GM23338 (cell line): Measurements from ENCODE around the gene P2RY8. TPM values are rescaled to one million over a fixed set of nuclear protein-coding genes. Genes with fewer than 3 reads are reported as not detected.

Experiments used
- ATAC-seq: fragments of 200-7000 bp; cut with Tn5 transposase; 3 replicates; pipeline ENCODE4 v1.9.1; 2020
- DNase-seq: peaks from one replicate; pipeline ENCODE4 v3.0.0-alpha.2; 2015; ENCODE audit warnings: low spot score
- H2AFZ ChIP-seq: fragments of 200-600 bp; sonication (generic); 2 replicates; pipeline ENCODE4 v1.8.0; 2016; ENCODE audit warnings: antibody characterized with exemption, mild to moderate bottlenecking, moderate library complexity
- H3F3A ChIP-seq: fragments of 200-600 bp; sonication (generic); replicated peaks from 2 replicates; pipeline ENCODE4 v1.8.0; 2017; ENCODE audit warnings: antibody characterized with exemption, mixed run types, low read depth
- H3K27ac ChIP-seq: fragments of 200-600 bp; sonication (generic); 2 replicates; pipeline ENCODE4 v1.6.1; 2016; ENCODE audit warnings: low read depth
- H3K27me3 ChIP-seq: fragments of 200-600 bp; sonication (generic); 2 replicates; pipeline ENCODE4 v1.8.0; 2016; ENCODE audit warnings: mild to moderate bottlenecking, mixed run types, moderate library complexity; ENCODE audit not compliant: insufficient read depth
- H3K36me3 ChIP-seq: fragments of 200-600 bp; sonication (generic); 2 replicates; pipeline ENCODE4 v1.8.0; 2016; ENCODE audit warnings: mild to moderate bottlenecking; ENCODE audit not compliant: insufficient read depth
- H3K4me1 ChIP-seq: fragments of 200-600 bp; sonication (generic); 2 replicates; pipeline ENCODE4 v1.8.0; 2016; ENCODE audit warnings: mild to moderate bottlenecking, moderate library complexity; ENCODE audit not compliant: insufficient read depth
- H3K4me2 ChIP-seq: fragments of 200-600 bp; sonication (generic); 2 replicates; pipeline ENCODE4 v1.7.1; 2017; ENCODE audit warnings: mixed run types
- H3K4me3 ChIP-seq: fragments of 200-600 bp; sonication (generic); 2 replicates; pipeline ENCODE4 v1.6.1; 2016; ENCODE audit warnings: mixed run types
- H3K79me2 ChIP-seq: fragments of 200-600 bp; sonication (generic); replicated peaks from 2 replicates; pipeline ENCODE4 v1.8.0; 2017; ENCODE audit warnings: mild to moderate bottlenecking; ENCODE audit not compliant: insufficient read depth
- H3K9me2 ChIP-seq: fragments of 200-600 bp; sonication (generic); 2 replicates; pipeline ENCODE4 v1.8.0; 2017; ENCODE audit not compliant: insufficient read depth
- H4K20me1 ChIP-seq: fragments of 200-600 bp; sonication (generic); replicated peaks from 2 replicates; pipeline ENCODE4 v1.8.0; 2017; ENCODE audit warnings: mild to moderate bottlenecking; ENCODE audit not compliant: insufficient read depth
- H3K27ac Mint-ChIP-seq: 2 replicates; pipeline ENCODE4 v1.8.0; 2020; ENCODE audit warnings: inconsistent platforms, mild to moderate bottlenecking, moderate library complexity, mixed read lengths
- H3K27me3 Mint-ChIP-seq: 3 replicates; pipeline ENCODE4 v1.8.0; 2022; ENCODE audit warnings: low read depth, mild to moderate bottlenecking, moderate library complexity, mixed read lengths, inconsistent platforms; ENCODE audit not compliant: insufficient read depth, poor library complexity
- H3K36me3 Mint-ChIP-seq: 3 replicates; pipeline ENCODE4 v1.8.0; 2021; ENCODE audit warnings: low read depth, mild to moderate bottlenecking, inconsistent platforms, moderate library complexity, mixed read lengths
- H3K4me1 Mint-ChIP-seq: 3 replicates; pipeline ENCODE4 v1.8.0; 2020; ENCODE audit warnings: mild to moderate bottlenecking, inconsistent platforms, mixed read lengths
- H3K4me3 Mint-ChIP-seq: 3 replicates; pipeline ENCODE4 v1.8.0; 2021; ENCODE audit warnings: moderate library complexity, mild to moderate bottlenecking, inconsistent platforms, mixed read lengths
- H3K9me3 Mint-ChIP-seq: 3 replicates; pipeline ENCODE4 v1.8.0; 2020; ENCODE audit warnings: moderate library complexity, mild to moderate bottlenecking, inconsistent platforms, mixed read lengths
- CREB1 ChIP-seq: fragments of 250-450 bp; sonication (Bioruptor Pico); IDR thresholded peaks from 2 replicates; pipeline ENCODE4 v1.5.0; 2020; ENCODE audit warnings: low read depth, mild to moderate bottlenecking, moderate library complexity
- ETS1 ChIP-seq: IDR thresholded peaks from 2 replicates; pipeline ENCODE4 v1.6.1; 2016; ENCODE audit warnings: antibody characterized with exemption
- EZH2 ChIP-seq: fragments of 200-600 bp; sonication (generic); IDR thresholded peaks from one replicate; pipeline ENCODE4 v1.8.0; 2017; ENCODE audit warnings: antibody characterized with exemption, mild to moderate bottlenecking, low read depth; ENCODE audit not compliant: unreplicated experiment
- POLR2AphosphoS5 ChIP-seq: IDR thresholded peaks from 2 replicates; pipeline ENCODE4 v1.6.1; 2016; ENCODE audit warnings: antibody characterized with exemption, low read depth
- REST ChIP-seq: IDR thresholded peaks from one replicate; pipeline ENCODE4 v1.6.1; 2018; ENCODE audit warnings: antibody characterized with exemption; ENCODE audit not compliant: unreplicated experiment
- STAT1 ChIP-seq: IDR thresholded peaks from one replicate; pipeline ENCODE4 v1.6.1; 2016; ENCODE audit warnings: antibody characterized with exemption; ENCODE audit not compliant: unreplicated experiment
- ZNF114 ChIP-seq: fragments of 250-450 bp; sonication (Bioruptor Pico); IDR thresholded peaks from 2 replicates; pipeline ENCODE4 v1.5.0; 2020; ENCODE audit warnings: mild to moderate bottlenecking, moderate library complexity
- ZNF331 ChIP-seq: fragments of 250-450 bp; sonication (Bioruptor Pico); IDR thresholded peaks from 2 replicates; pipeline ENCODE4 v1.5.0; 2020; ENCODE audit warnings: low read depth, mild to moderate bottlenecking, moderate library complexity
- ZNF462 ChIP-seq: fragments of 250-450 bp; sonication (Bioruptor Pico); IDR thresholded peaks from 2 replicates; pipeline ENCODE4 v1.5.0; 2020; ENCODE audit warnings: mild to moderate bottlenecking, moderate library complexity
- polyA plus RNA-seq: library from polyadenylated mRNA; unstranded; fragments of >200 nt; fragmentation: Nextera tagmentation; extraction: Ambion mirVana; gene quantifications from 2 replicates; pipeline ENCODE4 v1.2.1, GENCODE V29; 2016
- total RNA-seq: library from RNA; depleted of rRNA; stranded (reverse); fragments of >200 nt; shearing (Covaris generic); gene quantifications from 2 replicates; pipeline ENCODE4 v1.2.3, GENCODE V29; 2014

P2RY8 gene
- total and polyA plus RNA-seq, 2 experiments from 2014 or later: 0.24 TPM; not detected in 1

- Mint-ChIP-seq H3K4me3 (no peak overlapping the region), H3K27me3 (peaks cover 7% of the 10 kb centered on the region), H3K4me1 (peaks cover 5% of the 10 kb centered on the region; the same call in 2 of the 3 replicates)
Observed at GRCh38 chrX:1477801-1478458, 59.1 kb downstream of the P2RY8 start.

GRCh38 chrX:1477229-1477628, 59.8 kb downstream of the P2RY8 start:
- Mint-ChIP-seq H3K36me3 (peaks cover 26% of the 10 kb centered on the region), H3K4me3 (no peak overlapping the region), H3K27ac (no peak overlapping the region), H3K4me1 (peaks cover 5% of the 10 kb centered on the region; the same call in 2 of the 3 replicates), H3K27me3 (peaks cover 7% of the 10 kb centered on the region), H3K9me3 (peaks cover 87% of the 10 kb centered on the region)
- H3K4me3 ChIP-seq: no peak overlapping the region
- no peak for ATAC-seq
- no peak overlapping the region for H3K4me2 ChIP-seq
- DNase-seq: no peak
- H3K36me3 ChIP-seq: 0 out of 2 replicates have a peak, but pooled peaks cover 4% of the 10 kb centered on the region
- no peak overlapping the region for H2AFZ ChIP-seq
- no peaks in the 10 kb centered on the region for H4K20me1 ChIP-seq
- no peaks in the 10 kb centered on the region for H3K79me2 ChIP-seq
- no peaks in the 10 kb centered on the region for H3K9me2 ChIP-seq
- H3K27me3 ChIP-seq: no peaks in the 10 kb centered on the region
- H3F3A ChIP-seq: 0 out of 2 replicates have a peak, but pooled peaks cover 5% of the 10 kb centered on the region
- H3K27ac ChIP-seq: no peak overlapping the region
- no peaks in the 10 kb centered on the region for H3K4me1 ChIP-seq
- TF ChIP-seq ZNF331 (CRISPR knock-in tag) (no peak), POLR2AphosphoS5 (no peak), CREB1 (CRISPR knock-in tag) (no peak), STAT1 (no peak), ZNF462 (CRISPR knock-in tag) (no peak), REST (no peak), EZH2 (no peak), ZNF114 (no peak)

More at GRCh38 chrX:1477801-1478458, 59.1 kb downstream of the P2RY8 start:
- H3K27ac Mint-ChIP-seq: no peak overlapping the region
- no peaks in the 10 kb centered on the region for H3K79me2 ChIP-seq
- peaks cover 84% of the 10 kb centered on the region for H3K9me3 Mint-ChIP-seq
- no peaks in the 10 kb centered on the region for H3K27me3 ChIP-seq
- ATAC-seq: no peak
- H3K27ac ChIP-seq: no peak overlapping the region
- H3K9me2 ChIP-seq: no peaks in the 10 kb centered on the region
- H3F3A ChIP-seq: 0 out of 2 replicates have a peak, but pooled peaks cover 7% of the 10 kb centered on the region
- H3K4me2 ChIP-seq: no peak overlapping the region
- H3K4me3 ChIP-seq: no peak overlapping the region
- H3K4me1 ChIP-seq: no peaks in the 10 kb centered on the region
- TF ChIP-seq ETS1: no peak
- H3K36me3 ChIP-seq: 0 out of 2 replicates have a peak, but pooled peaks cover 4% of the 10 kb centered on the region
- DNase-seq: no peak
- peaks cover 26% of the 10 kb centered on the region for H3K36me3 Mint-ChIP-seq
- no peak overlapping the region for H2AFZ ChIP-seq
- H4K20me1 ChIP-seq: no peaks in the 10 kb centered on the region
